K562 (cell line): Measurements from ENCODE around the gene MYO10. TPM values are rescaled to one million over a fixed set of nuclear protein-coding genes. Genes with fewer than 3 reads are reported as not detected.

Experiments
- ATAC-seq: fragments of 200-7000 bp; cut with Tn5 transposase; 3 replicates; pipeline ENCODE4 v1.9.1; 2020; ENCODE audit warnings: moderate library complexity
- BruUV-seq: library from RNA; stranded (reverse); fragments of 400-500 nt; replicated peaks from 2 replicates; lab custom pipeline; 2021; lab: Mats Ljungman, UMichigan
- CTCF ChIA-PET: fragments of 300-600 bp; formaldehyde crosslinking; extraction: SDS; loops from one replicate; lab custom pipeline; 2021; ENCODE audit warnings: low intra/inter-chr PET ratio; lab: Yijun Ruan, JAX
- POLR2A ChIA-PET: fragments of 300-600, 350-650 bp; sonication (Branson Sonifier 250); formaldehyde crosslinking; extraction: SDS; loops from one replicate; lab custom pipeline; 2021; ENCODE audit warnings: antibody characterized with exemption, inconsistent platforms; lab: Yijun Ruan, JAX
- DNase-seq, 4 experiments: peaks; one replicate each; pipeline versions ENCODE4 v3.0.0 to v3.0.0-alpha.2; 2011 to 2018; ENCODE audit warnings: low spot score in 3 of 4, mixed read lengths in 3 of 4; ENCODE audit errors: extremely low read depth in 1 of 4
- FAIRE-seq: peaks from 2 replicates; lab custom pipeline; 2011; peaks lifted over from hg19 to GRCh38; lab: Jason Lieb, UNC
- H2AFZ ChIP-seq: 2 replicates; pipeline ENCODE4 v1.6.0; 2011; ENCODE audit warnings: low read depth, low read length, control low read depth, inconsistent platforms
- H3K27ac ChIP-seq: fragments of 200-600 bp; 3 replicates; pipeline ENCODE4 v1.8.0; 2011; ENCODE audit warnings: low read depth, mild to moderate bottlenecking, control low read depth, inconsistent platforms, low read length, moderate library complexity, mixed read lengths; ENCODE audit errors: extremely low read depth
- H3K27me3 ChIP-seq, 2 experiments: fragments of 300-600 bp in 1 of 2; 2 replicates in 1 of 2; 3 replicates in 1 of 2; pipeline versions ENCODE4 v1.6.0 to v1.8.0; 2011; ENCODE audit warnings: inconsistent platforms in 2 of 2, low read length in 2 of 2, mild to moderate bottlenecking in 1 of 2, mixed read lengths in 1 of 2, moderate library complexity in 1 of 2; ENCODE audit not compliant: control insufficient read depth in 2 of 2, insufficient read depth in 2 of 2
- H3K36me3 ChIP-seq: fragments of 300-600 bp; 3 replicates; pipeline ENCODE4 v1.8.0; 2011; ENCODE audit warnings: mild to moderate bottlenecking, low read length, inconsistent platforms; ENCODE audit not compliant: control insufficient read depth, insufficient read depth
- H3K4me1 ChIP-seq, 2 experiments: fragments of 200-600 bp in 1 of 2; replicated peaks in 1 of 2; 2 replicates in 1 of 2; 3 replicates in 1 of 2; pipeline versions ENCODE4 v1.5.1 to v1.8.0; 2011; ENCODE audit warnings: inconsistent platforms in 2 of 2, low read length in 2 of 2, mild to moderate bottlenecking in 1 of 2, mixed read lengths in 1 of 2, moderate library complexity in 1 of 2; ENCODE audit not compliant: control insufficient read depth in 2 of 2, insufficient read depth in 2 of 2
- H3K4me2 ChIP-seq: 2 replicates; pipeline ENCODE4 v1.6.1; 2011; ENCODE audit warnings: low read length, control low read depth, inconsistent platforms, mixed read lengths; ENCODE audit not compliant: insufficient read depth
- H3K4me3 ChIP-seq: fragments of 200-600 bp; sonication (generic), shearing (Covaris generic); 2 replicates; pipeline ENCODE4 v1.5.1; 2016; ENCODE audit warnings: control low read depth, inconsistent platforms
- H3K79me2 ChIP-seq: fragments of 200-600 bp; 3 replicates; pipeline ENCODE4 v1.8.0; 2011; ENCODE audit warnings: low read length, inconsistent platforms; ENCODE audit not compliant: control insufficient read depth, insufficient read depth
- H3K9ac ChIP-seq, 2 experiments: 2 replicates each; pipeline versions ENCODE4 v1.6.0 to v1.6.1; 2011; ENCODE audit warnings: low read depth in 2 of 2, low read length in 2 of 2, control low read depth in 1 of 2, inconsistent platforms in 1 of 2, mild to moderate bottlenecking in 1 of 2, mixed read lengths in 1 of 2; ENCODE audit not compliant: insufficient read depth in 1 of 2
- H3K9me1 ChIP-seq: one replicate; pipeline ENCODE4 v1.6.0; 2011; ENCODE audit warnings: inconsistent platforms, mild to moderate bottlenecking, low read length, moderate library complexity; ENCODE audit not compliant: control insufficient read depth, insufficient read depth
- H3K9me3 ChIP-seq: replicated peaks from 2 replicates; pipeline ENCODE4 v1.5.1; 2011; ENCODE audit warnings: low read depth, low read length, inconsistent platforms; ENCODE audit not compliant: control insufficient read depth, insufficient read depth
- H4K20me1 ChIP-seq: replicated peaks from 2 replicates; pipeline ENCODE4 v1.6.1; 2011; ENCODE audit warnings: low read length, inconsistent platforms, mixed read lengths; ENCODE audit not compliant: control insufficient read depth, insufficient read depth
- CAMTA2 ChIP-seq: fragments of 250-450 bp; sonication (Bioruptor Pico); conservative IDR thresholded peaks from 2 replicates; pipeline ENCODE4 v1.5.1; 2022
- EGR1 ChIP-seq: fragments of 450-650 bp; conservative IDR thresholded peaks from 2 replicates; pipeline ENCODE4 v1.6.1; 2017; ENCODE audit warnings: mild to moderate bottlenecking
- GABPB1 ChIP-seq: sonication (generic); formaldehyde crosslinking; IDR thresholded peaks from 2 replicates; pipeline ENCODE4 v1.8.0; 2022; ENCODE audit warnings: mild to moderate bottlenecking, missing genetic modification reagents
- NFIX ChIP-seq: fragments of 250-450 bp; sonication (Bioruptor Pico); IDR thresholded peaks from 2 replicates; pipeline ENCODE4 v1.4.0; 2020; ENCODE audit warnings: low read depth, mild to moderate bottlenecking, moderate library complexity
- PHB ChIP-seq: fragments of 250-450 bp; sonication (Bioruptor Pico); IDR thresholded peaks from 2 replicates; pipeline ENCODE4 v1.5.0; 2021
- RBM25 ChIP-seq: fragments of 200-400 bp; formaldehyde crosslinking; IDR thresholded peaks from 2 replicates; pipeline ENCODE4 v1.6.1; 2018; ENCODE audit warnings: low read length, low read depth, moderate library complexity; ENCODE audit not compliant: severe bottlenecking
- SETDB1 ChIP-seq: IDR thresholded peaks from one replicate; pipeline ENCODE4 v1.6.1; 2012; ENCODE audit warnings: low read length, control low read depth, inconsistent platforms
- STAG1 ChIP-seq: sonication (generic); formaldehyde crosslinking; IDR thresholded peaks from 2 replicates; pipeline ENCODE4 v1.5.0; 2020; ENCODE audit warnings: missing genetic modification reagents, borderline replicate concordance
- STAT5A ChIP-seq: IDR thresholded peaks from 2 replicates; pipeline ENCODE4 v1.6.1; 2012; ENCODE audit warnings: low read length, inconsistent platforms, borderline replicate concordance
- TBL1XR1 ChIP-seq, 2 experiments: IDR thresholded peaks; 2 replicates each; pipeline ENCODE4 v1.6.1; 2012; ENCODE audit warnings: improper control_type of control experiment in 2 of 2, low read length in 2 of 2, mild to moderate bottlenecking in 1 of 2
- TRIM28 ChIP-seq: fragments of 450-650 bp; IDR thresholded peaks from 2 replicates; pipeline ENCODE4 v1.6.1; 2017
- ZFP1 ChIP-seq: fragments of 450-650 bp; formaldehyde crosslinking; IDR thresholded peaks from 2 replicates; pipeline ENCODE4 v1.4.0; 2020; ENCODE audit warnings: mild to moderate bottlenecking, mixed read lengths
- ZFX ChIP-seq: sonication (generic); formaldehyde crosslinking; IDR thresholded peaks from 2 replicates; pipeline ENCODE4 v1.8.0; 2022; ENCODE audit warnings: mild to moderate bottlenecking, missing genetic modification reagents, moderate library complexity
- ZNF146 ChIP-seq: IDR thresholded peaks from one replicate; pipeline ENCODE4 v1.6.1; 2018; ENCODE audit warnings: missing compliant biosample characterization; ENCODE audit not compliant: unreplicated experiment
- ZNF780A ChIP-seq: fragments of 250-450 bp; sonication (Bioruptor Pico); IDR thresholded peaks from 2 replicates; pipeline ENCODE4 v1.5.0; 2021; ENCODE audit warnings: mild to moderate bottlenecking
- WGBS: fragments of 100-300 bp; shearing (Covaris generic); methylation state at CpG from one replicate; pipeline ENCODE4 v1.1.6; 2016; ENCODE audit warnings: low coverage, mixed read lengths; ENCODE audit not compliant: insufficient coverage; ENCODE audit errors: missing lambda C conversion rate; 5-methylcytosine and 5-hydroxymethylcytosine counted together
- in situ Hi-C: fragments of 300-500 bp; cut with MboI; formaldehyde crosslinking; loops from 4 replicates; pipeline ENCODE4 v1.15.0; 2018; ENCODE audit warnings: inconsistent platforms, mixed read lengths
- intact Hi-C: fragments of 100-400 bp; cut with micrococcal nuclease; formaldehyde crosslinking; loops from 2 replicates; pipeline ENCODE4 v1.14.2; 2022
- polyA plus RNA-seq, 8 experiments: library from polyadenylated mRNA; depleted of rRNA in 4 of 8; stranded (reverse) in 5 of 8; unstranded in 3 of 8; fragments of >200 nt; fragmentation: Nextera tagmentation in 2 of 8; fragmentation: Illumina TruSeq in 1 of 8; extraction: Ambion mirVana in 2 of 8; extraction: Trizol in 1 of 8; gene quantifications; 2 replicates each; pipeline versions ENCODE4 v1.2.1 to v1.2.3, GENCODE V29; 2011 to 2014; ENCODE audit warnings: inconsistent platforms in 1 of 8, missing spikeins in 1 of 8
- total RNA-seq, 7 experiments: library from RNA; depleted of rRNA in 6 of 7; stranded (reverse); fragments of >200 nt in 6 of 7; fragmentation: Illumina TruSeq in 2 of 7; extraction: Trizol in 2 of 7; gene quantifications; 2 replicates each; pipeline versions ENCODE4 v1.2.1 to v1.2.3, GENCODE V29; 2011 to 2021; ENCODE audit warnings: low replicate concordance in 1 of 7
- TF ChIP-seq, protein P1 (sequence below): fragments of 450-650 bp; formaldehyde crosslinking; conservative IDR thresholded peaks from 2 replicates; pipeline ENCODE4 v1.4.0; 2022; ENCODE audit warnings: mild to moderate bottlenecking, missing genetic modification characterization

MYO10 gene
- total and polyA plus RNA-seq, 9 of the 15 experiments (the other 6 are each of a cell fraction or from before 2014, with no cell fraction given), result 0.04 to 0.24 TPM; not detected in 7

DNA sequence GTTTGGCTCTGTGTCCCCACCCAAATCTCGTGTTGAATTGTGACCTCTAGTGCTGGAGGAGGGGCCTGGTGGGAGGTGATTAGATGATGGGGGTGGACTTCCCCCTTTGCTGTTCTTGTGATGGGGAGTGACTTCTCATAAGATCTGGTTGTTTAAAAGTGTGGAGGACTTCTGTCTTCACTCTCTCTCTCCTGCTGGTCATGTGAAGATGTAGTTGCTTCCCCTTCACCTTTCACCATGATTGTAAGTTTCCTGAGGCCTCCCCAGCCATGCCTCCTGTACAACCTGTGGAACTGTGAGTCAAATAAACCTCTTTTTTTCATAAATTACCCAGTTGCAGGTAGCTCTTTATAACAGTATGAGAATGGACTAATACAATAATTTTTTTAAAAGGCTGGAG lies 10.6 kb upstream of the MYO10 start (continued):
- no peak for TF ChIP-seq ZNF780A (CRISPR knock-in tag)
- TF ChIP-seq CAMTA2, result no peak

DNA sequence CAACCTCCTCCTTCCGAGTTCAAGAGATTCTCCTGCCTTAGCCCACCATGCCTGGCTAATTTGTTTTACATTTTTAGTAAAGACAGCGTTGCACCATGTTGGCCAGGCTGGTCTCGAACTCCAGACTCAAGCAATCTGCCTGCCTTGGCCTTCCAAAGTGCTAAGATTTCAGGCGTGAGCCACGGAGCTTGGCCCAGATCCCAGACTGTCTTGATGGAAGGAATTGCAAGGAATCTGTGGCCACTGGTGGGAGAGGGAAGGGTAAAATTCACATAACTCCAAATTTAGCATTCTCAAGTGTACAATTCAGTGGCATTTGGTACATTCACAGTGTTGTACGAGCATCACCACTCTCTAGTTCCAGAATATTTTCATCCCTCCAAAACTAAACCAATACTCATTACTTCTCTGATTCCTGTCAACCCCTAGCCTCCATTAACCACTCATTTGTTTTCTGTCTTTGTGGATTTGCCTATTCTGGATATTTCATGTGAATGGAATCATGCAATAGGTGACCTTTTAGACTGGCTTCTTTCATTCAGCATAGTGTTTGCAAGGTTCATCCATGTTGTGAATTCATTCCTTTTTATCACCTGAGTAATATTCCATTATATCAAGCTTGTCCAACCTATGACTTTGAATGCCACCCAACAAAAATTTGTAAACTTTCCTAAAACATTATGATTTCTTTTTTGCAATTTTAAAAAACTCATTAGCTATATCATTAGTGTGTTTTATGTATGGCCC lies 8.9 kb upstream of the MYO10 start:
- H3K9me3 ChIP-seq, result no peaks in the 10 kb centered on the region
- no peaks in the 10 kb centered on the region for H3K9me1 ChIP-seq
- H3K27me3 ChIP-seq, result no peaks in the 10 kb centered on the region
- no peak overlapping the region for H2AFZ ChIP-seq
- FAIRE-seq (no peak), DNase-seq (no peak), ATAC-seq (no peak)
- no TSS peak for BruUV-seq
- ChIA-PET CTCF (no interaction called here), POLR2A (no interaction called here)
- TF ChIP-seq TBL1XR1 (IDR thresholded peaks at IDR 0.05; ENCODE audit: low read length in 2 of 2) (no peak), ZNF146 (peak; percentile 33), NFIX (no peak), STAG1 (CRISPR knock-in tag) (no peak), RBM25 (peak; percentile 72), ZFX (CRISPR knock-in tag) (no peak), TRIM28 (no peak), SETDB1 (no peak), STAT5A (no peak), GABPB1 (CRISPR knock-in tag) (no peak), ZFP1 (no peak), EGR1 (no peak), PHB (CRISPR knock-in tag) (no peak)
- TF ChIP-seq, protein P1, sequence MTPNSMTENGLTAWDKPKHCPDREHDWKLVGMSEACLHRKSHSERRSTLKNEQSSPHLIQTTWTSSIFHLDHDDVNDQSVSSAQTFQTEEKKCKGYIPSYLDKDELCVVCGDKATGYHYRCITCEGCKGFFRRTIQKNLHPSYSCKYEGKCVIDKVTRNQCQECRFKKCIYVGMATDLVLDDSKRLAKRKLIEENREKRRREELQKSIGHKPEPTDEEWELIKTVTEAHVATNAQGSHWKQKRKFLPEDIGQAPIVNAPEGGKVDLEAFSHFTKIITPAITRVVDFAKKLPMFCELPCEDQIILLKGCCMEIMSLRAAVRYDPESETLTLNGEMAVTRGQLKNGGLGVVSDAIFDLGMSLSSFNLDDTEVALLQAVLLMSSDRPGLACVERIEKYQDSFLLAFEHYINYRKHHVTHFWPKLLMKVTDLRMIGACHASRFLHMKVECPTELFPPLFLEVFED (CRISPR knock-in tag), result no peak
- no peaks in the 10 kb centered on the region for H3K4me1 ChIP-seq
- H3K27ac ChIP-seq, result no peak overlapping the region
- H3K4me2 ChIP-seq, result no peak overlapping the region
- WGBS, result 1% methylated on average over 6 of the region's 6 CpGs
- no peaks in the 10 kb centered on the region for H4K20me1 ChIP-seq
- no peaks in the 10 kb centered on the region for H3K36me3 ChIP-seq
- no peak overlapping the region for H3K4me3 ChIP-seq
- in situ Hi-C loops, result no loop called here
- no peak overlapping the region for H3K9ac ChIP-seq
- intact Hi-C loops, result no loop called here
- H3K79me2 ChIP-seq, result no peaks in the 10 kb centered on the region
